HepG2 (cell line): ENCODE results near the gene ABI3BP. TPM values are rescaled to one million over a fixed set of nuclear protein-coding genes. Genes with fewer than 3 reads are reported as not detected.

Experiments
- ATAC-seq: fragments of 200-7000 bp; cut with Tn5 transposase; 3 replicates; pipeline ENCODE4 v1.9.1; 2020; ENCODE audit warnings: mild to moderate bottlenecking, moderate library complexity
- BruUV-seq: library from RNA; stranded (reverse); fragments of 400-500 nt; replicated peaks from 2 replicates; lab custom pipeline; 2021; lab: Mats Ljungman, UMichigan
- CTCF ChIA-PET: fragments of 300-600 bp; formaldehyde crosslinking; extraction: SDS; loops from one replicate; lab custom pipeline; 2021; ENCODE audit warnings: low total read pairs, inconsistent platforms, low intra/inter-chr PET ratio; lab: Yijun Ruan, JAX
- POLR2A ChIA-PET: fragments of 350-600 bp; sonication (Branson Sonifier 250); formaldehyde crosslinking; loops from one replicate; lab custom pipeline; 2020; ENCODE audit warnings: antibody characterized with exemption, inconsistent platforms; lab: Yijun Ruan, JAX
- DNase-seq: peaks from one replicate; pipeline ENCODE4 v3.0.0-alpha.2; 2015; ENCODE audit warnings: low spot score
- FAIRE-seq: peaks from 3 replicates; lab custom pipeline; 2011; peaks lifted over from hg19 to GRCh38; lab: Jason Lieb, UNC
- H2AFZ ChIP-seq: one replicate; pipeline ENCODE4 v1.6.1; 2011; ENCODE audit warnings: low read length, inconsistent platforms
- H3K27ac ChIP-seq: fragments of 300-600 bp; 3 replicates; pipeline ENCODE4 v1.8.0; 2011; ENCODE audit warnings: mixed run types, mild to moderate bottlenecking, mixed read lengths, low read length, inconsistent platforms; ENCODE audit not compliant: insufficient read depth; ENCODE audit errors: extremely low read length
- H3K27me3 ChIP-seq, 2 experiments: fragments of 200-600 bp in 1 of 2; 2 replicates in 1 of 2; 3 replicates in 1 of 2; pipeline versions ENCODE4 v1.6.0 to v1.8.0; 2011; ENCODE audit warnings: low read length in 2 of 2, mild to moderate bottlenecking in 2 of 2, moderate library complexity in 2 of 2, inconsistent platforms in 1 of 2; ENCODE audit not compliant: insufficient read depth in 2 of 2, control insufficient read depth in 1 of 2
- H3K36me3 ChIP-seq, 2 experiments: fragments of 200-600 bp in 1 of 2; replicated peaks in 1 of 2; 2 replicates in 1 of 2; 3 replicates in 1 of 2; pipeline versions ENCODE4 v1.5.1 to v1.8.0; 2011; ENCODE audit warnings: low read length in 2 of 2, inconsistent platforms in 1 of 2; ENCODE audit not compliant: insufficient read depth in 2 of 2, control insufficient read depth in 1 of 2
- H3K4me1 ChIP-seq: 2 replicates; pipeline ENCODE4 v1.5.1; 2012; ENCODE audit warnings: low read length, inconsistent platforms; ENCODE audit not compliant: insufficient read depth
- H3K4me2 ChIP-seq: 2 replicates; pipeline ENCODE4 v1.6.0; 2011; ENCODE audit warnings: low read depth, low read length, inconsistent platforms
- H3K4me3 ChIP-seq, 3 experiments: fragments of 200-600 bp in 1 of 3; sonication (generic), shearing (Covaris generic) in 1 of 3; replicated peaks in 1 of 3; 2 replicates each; pipeline ENCODE4 v1.5.1; 2011 to 2016; ENCODE audit warnings: low read length in 3 of 3, inconsistent platforms in 2 of 3, low read depth in 2 of 3, mild to moderate bottlenecking in 2 of 3, control low read depth in 1 of 3, mixed read lengths in 1 of 3; ENCODE audit not compliant: insufficient read depth in 1 of 3
- H3K79me2 ChIP-seq: one replicate; pipeline ENCODE4 v1.6.1; 2011; ENCODE audit warnings: low read length, inconsistent platforms; ENCODE audit not compliant: insufficient read depth
- H3K9ac ChIP-seq: 2 replicates; pipeline ENCODE4 v1.6.0; 2011; ENCODE audit warnings: mild to moderate bottlenecking, low read depth, low read length, inconsistent platforms; ENCODE audit not compliant: insufficient read depth
- H3K9me3 ChIP-seq: 2 replicates; pipeline ENCODE4 v1.5.1; 2012; ENCODE audit warnings: mild to moderate bottlenecking, low read length
- H4K20me1 ChIP-seq: 2 replicates; pipeline ENCODE4 v1.6.0; 2011; ENCODE audit warnings: inconsistent platforms, mild to moderate bottlenecking, low read length, moderate library complexity; ENCODE audit not compliant: insufficient read depth
- MAFK ChIP-seq, 2 experiments: IDR thresholded peaks in 1 of 2; conservative IDR thresholded peaks in 1 of 2; 2 replicates each; pipeline ENCODE4 v1.6.1; 2011; ENCODE audit warnings: improper control_type of control experiment in 2 of 2, low read length in 2 of 2
- ZBTB7B ChIP-seq: sonication (generic); formaldehyde crosslinking; IDR thresholded peaks from 2 replicates; pipeline ENCODE4 v1.4.0; 2020; ENCODE audit warnings: missing genetic modification reagents
- ZNF546 ChIP-seq: sonication (generic); formaldehyde crosslinking; conservative IDR thresholded peaks from 2 replicates; pipeline ENCODE4 v1.8.1; 2023; ENCODE audit warnings: mild to moderate bottlenecking, missing genetic modification reagents
- WGBS: methylation state at CpG from one replicate; pipeline ENCODE4 v1.1.6; 2017; ENCODE audit warnings: low lambda C conversion rate; 5-methylcytosine and 5-hydroxymethylcytosine counted together
- in situ Hi-C: cut with HindIII; loops from 2 replicates; pipeline ENCODE4 v1.10.0; 2017; ENCODE audit warnings: low pct_unique_long_range_greater_than_20kb; ENCODE audit not compliant: extremely low pct_ligation_motif_present
- intact Hi-C: fragments of 100-400 bp; cut with micrococcal nuclease; formaldehyde crosslinking; loops from one replicate; pipeline ENCODE4 v1.10.0; 2022; ENCODE audit not compliant: unreplicated experiment
- polyA plus RNA-seq, 8 experiments: library from polyadenylated mRNA; depleted of rRNA in 3 of 8; stranded (reverse) in 7 of 8; unstranded in 1 of 8; fragments of >200 nt; fragmentation: Illumina TruSeq in 4 of 8; extraction: Trizol in 4 of 8; gene quantifications; 2 replicates each; pipeline versions ENCODE4 v1.2.1 to v1.2.3, GENCODE V29; 2011 to 2016; ENCODE audit warnings: low read depth in 4 of 8, missing spikeins in 1 of 8, mixed read lengths in 1 of 8; ENCODE audit not compliant: insufficient read depth in 1 of 8
- total RNA-seq, 5 experiments: library from RNA; depleted of rRNA; stranded (reverse); fragments of >200 nt; fragmentation: Illumina TruSeq; extraction: Trizol; gene quantifications; 2 replicates each; pipeline ENCODE4 v1.2.3, GENCODE V29; 2016; ENCODE audit warnings: low read depth in 1 of 5
- TF ChIP-seq, protein P1 (sequence below): sonication (generic); formaldehyde crosslinking; IDR thresholded peaks from 2 replicates; pipeline ENCODE4 v1.4.0; 2020; ENCODE audit warnings: missing genetic modification reagents

Gene ABI3BP
- total and polyA plus RNA-seq, 2 of the 13 experiments (the other 11 are each of a cell fraction or from before 2014, with no cell fraction given) = not detected

DNA sequence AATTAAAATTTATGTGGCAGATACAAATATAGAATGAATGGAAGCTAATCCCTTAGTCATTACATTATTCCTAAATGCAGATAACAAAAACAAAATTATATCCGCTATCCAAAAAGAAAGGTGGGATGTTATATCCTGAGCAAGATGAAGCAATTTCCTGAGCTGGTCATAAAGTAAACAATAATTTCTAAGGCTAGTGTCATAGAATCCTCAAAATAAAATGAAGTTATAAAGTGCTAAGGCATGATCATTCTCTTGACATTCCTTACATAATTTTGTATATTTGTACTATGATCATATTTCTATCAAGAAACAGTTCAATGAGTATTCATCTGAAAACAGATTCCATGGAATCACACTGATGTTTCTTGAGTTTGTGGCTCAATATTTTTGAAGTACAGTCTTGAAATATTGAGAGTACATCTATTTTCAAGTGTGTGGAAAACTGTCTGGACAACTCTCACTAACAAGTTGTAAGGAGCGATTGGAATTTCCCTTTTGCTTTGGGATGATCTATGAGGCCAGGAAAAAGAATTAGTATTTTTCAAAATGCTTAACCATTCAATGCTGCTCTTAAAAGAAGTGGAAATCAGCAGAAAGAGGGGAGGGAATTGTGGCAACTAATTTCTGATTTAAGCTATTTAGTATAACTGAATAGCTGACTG is 92.4 kb downstream of the ABI3BP start (continued):
- TF ChIP-seq, protein P1, sequence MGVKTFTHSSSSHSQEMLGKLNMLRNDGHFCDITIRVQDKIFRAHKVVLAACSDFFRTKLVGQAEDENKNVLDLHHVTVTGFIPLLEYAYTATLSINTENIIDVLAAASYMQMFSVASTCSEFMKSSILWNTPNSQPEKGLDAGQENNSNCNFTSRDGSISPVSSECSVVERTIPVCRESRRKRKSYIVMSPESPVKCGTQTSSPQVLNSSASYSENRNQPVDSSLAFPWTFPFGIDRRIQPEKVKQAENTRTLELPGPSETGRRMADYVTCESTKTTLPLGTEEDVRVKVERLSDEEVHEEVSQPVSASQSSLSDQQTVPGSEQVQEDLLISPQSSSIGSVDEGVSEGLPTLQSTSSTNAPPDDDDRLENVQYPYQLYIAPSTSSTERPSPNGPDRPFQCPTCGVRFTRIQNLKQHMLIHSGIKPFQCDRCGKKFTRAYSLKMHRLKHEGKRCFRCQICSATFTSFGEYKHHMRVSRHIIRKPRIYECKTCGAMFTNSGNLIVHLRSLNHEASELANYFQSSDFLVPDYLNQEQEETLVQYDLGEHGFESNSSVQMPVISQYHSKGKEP = no peak
- no peak for TF ChIP-seq ZBTB7B (CRISPR knock-in tag)

DNA sequence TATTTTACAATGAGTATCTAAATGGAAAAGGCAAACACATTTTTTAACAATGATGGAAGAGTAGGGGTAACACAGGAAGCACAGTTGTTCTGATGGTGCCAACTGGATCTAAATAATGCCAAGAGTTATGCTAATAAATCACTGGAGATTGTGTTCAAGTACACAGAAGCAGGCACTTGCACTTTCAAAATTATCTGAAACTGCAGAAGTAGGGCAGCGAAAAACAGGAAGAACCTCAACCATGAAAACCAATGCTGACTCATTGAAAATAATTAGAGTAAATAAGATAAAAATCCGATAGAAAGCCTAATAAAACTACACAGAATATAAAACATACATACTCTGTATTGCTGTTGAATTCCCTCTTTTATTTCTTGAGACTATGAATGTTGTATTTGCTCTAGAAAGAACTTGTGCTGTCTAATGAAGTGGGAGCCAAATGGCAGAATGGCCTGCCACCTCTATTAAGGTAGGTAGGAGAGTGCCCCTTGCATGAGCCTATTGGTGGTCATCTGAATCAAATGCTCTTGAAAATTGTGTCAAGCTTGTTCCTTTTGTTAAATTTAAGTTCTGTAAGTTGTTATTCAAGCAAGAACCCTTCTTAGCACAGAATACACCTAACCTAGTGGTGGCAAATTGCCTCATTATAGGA is 93.7 kb downstream of the ABI3BP start:
- CTCF ChIA-PET = no interaction called here
- FAIRE-seq = no peak
- Histone ChIP-seq H3K4me3 (no peak overlapping the region), H3K4me1 (no peaks in the 10 kb centered on the region), H3K36me3 (no peaks in the 10 kb centered on the region), H3K9me3 (no peaks in the 10 kb centered on the region), H3K79me2 (no peaks in the 10 kb centered on the region), H3K27ac (no peak overlapping the region), H4K20me1 (no peaks in the 10 kb centered on the region), H3K4me2 (no peak overlapping the region), H2AFZ (no peak overlapping the region), H3K27me3 (no peaks in the 10 kb centered on the region), H3K9ac (no peak overlapping the region)
- peak in 1 of 2 experiments; percentile 4; a peak in 1 of 4 replicates for TF ChIP-seq MAFK (conservative IDR thresholded peaks at IDR 0.05 in 1 of 2, IDR thresholded peaks at IDR 0.05 in 1 of 2; ENCODE audit: low read length in 2 of 2)
- no peak for TF ChIP-seq ZNF546 (CRISPR knock-in tag)
- POLR2A ChIA-PET = no interaction called here
- 17% methylated on average over 2 of the region's 2 CpGs for WGBS
- no TSS peak for BruUV-seq
- intact Hi-C loops (no loop called here), in situ Hi-C loops (no loop called here)
- no peak for DNase-seq
- no peak for ATAC-seq
